NCI-H2107 treated with DMSO at 0.1 percent for 48 hours (cell line): ENCODE measurements around the gene KIRREL1.

ENCODE experiments used
- DNase-seq: peaks from one replicate; lab custom pipeline; 2025; ENCODE audit not compliant: unreplicated experiment; lab: John Stamatoyannopoulos, UW

Gene KIRREL1

DNA sequence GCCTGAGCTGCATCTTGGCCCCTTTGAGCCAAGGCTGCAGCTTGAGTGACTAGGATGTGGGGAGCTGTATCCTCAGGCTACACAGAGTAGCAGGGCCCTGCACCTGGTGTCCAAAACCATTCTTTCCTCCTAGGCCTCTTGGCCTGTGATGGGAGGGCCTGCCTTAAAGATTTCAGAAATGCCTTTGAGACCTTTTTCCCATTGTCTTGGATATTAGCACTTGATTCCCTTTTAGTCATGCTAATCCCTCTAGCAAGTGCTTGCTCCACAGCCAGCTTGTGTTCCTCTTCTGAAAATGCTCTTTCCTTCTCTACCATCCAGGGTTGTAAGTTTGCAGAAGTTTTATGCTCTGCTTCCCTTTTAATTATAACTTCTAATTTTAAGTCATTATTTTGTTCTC is 21.7 kb upstream of the KIRREL1 start:
- DNase-seq: no peak

DNA sequence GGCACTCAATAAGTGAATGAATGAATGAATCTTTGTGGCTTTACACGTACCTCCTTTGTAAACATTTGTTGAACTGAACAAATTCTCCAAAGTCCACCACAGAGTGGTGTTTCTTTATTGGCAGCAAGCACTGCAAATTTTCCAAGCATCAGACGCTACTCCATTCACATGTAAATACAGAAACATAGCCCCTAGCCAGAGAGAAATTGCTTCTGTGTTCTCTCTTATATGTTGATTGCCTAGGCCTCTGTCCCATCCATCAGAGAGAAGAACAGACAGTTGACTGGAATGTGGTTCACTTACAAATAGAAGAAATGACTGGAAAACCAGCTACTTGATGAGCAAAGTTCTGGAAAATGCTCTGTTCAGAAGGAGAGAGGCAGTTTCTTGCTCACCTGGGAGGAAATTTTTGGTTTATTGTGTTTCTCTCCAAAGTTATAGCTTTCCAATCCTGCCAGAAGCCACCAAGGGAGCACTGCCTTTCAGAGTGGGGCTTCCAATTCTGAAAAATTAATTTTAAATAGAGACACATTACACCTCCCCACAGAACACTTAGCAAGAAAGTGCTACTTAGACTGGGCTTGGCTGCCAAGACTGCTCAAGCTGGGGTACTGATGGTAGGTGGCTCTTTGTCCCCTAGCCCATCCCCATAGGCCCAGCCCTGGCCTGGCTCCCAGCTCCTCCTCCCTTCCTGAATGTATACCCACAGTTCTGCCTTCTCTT is 18.1 kb upstream of the KIRREL1 start:
- DNase-seq: no peak

DNA sequence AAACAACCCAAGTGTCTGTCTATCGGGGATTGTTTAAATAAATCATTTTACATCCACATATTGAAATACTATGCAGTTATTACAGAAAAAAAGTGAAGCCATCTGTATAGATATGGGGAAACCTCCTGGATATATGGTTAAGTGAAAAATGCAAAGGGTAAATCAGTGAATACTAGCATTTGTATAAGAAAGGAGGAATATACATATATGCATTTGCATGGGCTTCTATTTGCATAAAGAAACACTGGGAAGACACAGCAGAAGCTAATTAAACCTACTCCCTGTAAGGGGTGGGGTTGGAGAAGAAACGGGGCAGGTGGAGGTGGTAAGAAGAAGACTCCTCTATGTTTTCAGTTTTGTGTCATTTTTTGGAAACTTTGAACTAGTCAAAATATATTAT is 16.6 kb upstream of the KIRREL1 start:
- DNase-seq: no peak

DNA sequence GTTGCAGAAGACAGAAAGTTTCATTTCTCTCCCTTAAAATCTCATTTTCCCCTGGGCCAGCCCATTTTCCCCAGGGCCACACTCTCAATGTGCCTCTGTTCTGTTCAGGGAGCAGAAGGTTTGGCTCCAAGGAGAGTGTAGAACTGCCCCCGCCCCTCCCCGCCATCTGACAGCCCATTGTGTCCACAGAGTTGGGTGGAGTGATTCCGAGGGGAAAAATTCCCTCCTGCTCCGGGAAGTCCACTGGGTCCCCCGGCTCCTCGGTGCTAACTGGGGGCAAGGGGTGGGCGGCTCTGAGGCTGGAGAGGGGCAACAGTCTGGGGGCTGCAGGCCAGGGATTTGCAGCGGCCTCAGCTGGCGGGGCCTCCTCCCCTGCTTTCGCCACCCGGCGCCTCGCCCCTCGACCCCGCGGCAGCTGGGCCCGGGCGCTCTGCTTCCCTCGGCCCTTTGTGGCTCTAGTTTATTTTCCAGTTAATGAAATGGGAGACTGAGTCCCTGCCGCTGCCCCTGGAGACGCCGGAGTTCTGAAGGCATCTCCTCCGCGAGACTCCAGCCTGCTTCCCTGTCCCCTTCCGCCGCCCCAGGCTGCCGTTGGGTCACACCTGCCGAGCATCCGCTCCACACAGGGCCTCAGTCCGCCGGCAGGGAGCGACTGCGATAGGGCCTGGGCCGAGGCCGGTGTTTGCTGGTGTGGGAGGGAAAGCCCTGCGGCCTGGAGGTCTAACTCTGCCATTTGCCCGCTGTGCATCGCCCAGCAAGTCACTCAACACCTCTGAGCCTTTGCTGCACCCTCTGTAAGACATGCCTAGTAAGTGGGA is 14.7 kb upstream of the KIRREL1 start:
- DNase-seq: no peak

DNA sequence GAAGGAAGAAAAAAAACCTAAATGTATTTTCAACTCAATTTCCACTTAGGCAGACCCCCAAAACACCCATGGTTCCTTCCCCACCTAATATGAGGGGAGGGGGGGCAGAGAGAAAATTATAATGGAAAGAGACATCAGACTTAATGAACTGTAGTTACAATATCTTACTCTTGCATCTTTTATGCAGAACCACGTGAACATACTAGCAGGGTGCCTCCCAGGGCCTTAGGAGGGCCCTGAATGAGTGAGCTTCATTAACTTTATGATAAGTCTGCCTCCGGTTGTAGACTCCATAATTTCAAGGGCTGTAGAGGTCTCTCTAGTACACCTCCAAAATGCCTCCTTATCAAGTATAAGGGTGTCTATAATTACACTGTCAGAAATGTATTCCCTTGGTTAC is 11.3 kb upstream of the KIRREL1 start:
- DNase-seq: no peak

DNA sequence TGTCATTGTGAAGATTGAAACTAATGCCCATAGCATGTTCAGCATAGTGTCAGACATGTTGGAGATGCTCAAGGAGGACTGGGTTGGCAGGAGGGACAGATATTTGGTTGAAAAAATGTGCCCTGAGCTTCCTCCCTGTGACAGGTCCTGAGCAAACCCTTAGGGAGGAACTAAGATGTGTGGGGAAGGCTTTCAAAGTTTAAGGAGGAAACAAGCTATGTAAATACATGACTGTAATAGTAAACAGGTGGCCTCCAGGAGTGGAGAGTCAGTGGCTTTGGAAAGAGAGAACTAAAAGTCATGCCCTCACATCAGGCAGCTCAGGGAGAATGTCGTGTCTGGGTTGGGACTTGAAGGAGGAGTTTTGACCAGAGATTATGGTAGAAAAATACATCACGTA is 9.7 kb upstream of the KIRREL1 start:
- no peak for DNase-seq

DNA sequence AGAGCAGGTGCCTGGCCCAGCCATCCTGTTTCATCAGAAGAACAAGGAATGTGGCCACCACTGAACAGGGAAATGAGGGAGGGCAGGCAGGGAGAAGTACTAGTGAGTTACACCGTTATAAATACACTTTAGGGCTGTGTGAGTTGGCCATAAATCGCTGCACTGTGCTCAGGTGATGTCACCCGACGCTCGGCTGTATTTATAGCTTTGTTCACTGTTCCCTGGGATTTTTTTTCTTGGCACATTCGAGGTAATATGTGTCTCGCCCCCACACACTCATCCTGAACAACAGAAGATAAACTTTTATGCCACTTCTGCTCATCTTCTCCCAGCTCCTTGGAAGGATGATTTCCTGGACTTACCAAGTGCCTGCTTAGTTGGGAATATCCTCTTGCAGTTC is 9.0 kb upstream of the KIRREL1 start:
- no peak for DNase-seq

DNA sequence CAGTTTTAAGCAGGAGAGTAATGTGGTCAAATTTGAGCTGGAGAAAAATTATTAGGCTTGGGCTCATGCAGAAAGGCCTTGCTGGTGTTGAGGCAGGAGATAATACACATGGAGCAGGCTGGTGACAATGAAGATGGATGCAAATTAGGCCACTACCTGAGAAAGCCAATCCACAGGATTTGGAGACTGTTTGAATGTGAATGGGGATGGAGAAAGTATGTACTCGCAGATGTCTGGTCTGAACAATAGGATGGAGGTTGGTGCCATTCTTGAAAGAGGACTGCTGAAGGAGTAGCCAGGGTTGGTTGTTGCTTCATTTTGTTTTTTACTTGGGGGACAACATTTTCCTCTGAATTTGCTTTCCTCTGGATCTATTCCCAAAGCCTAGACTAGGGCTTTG is 8.0 kb upstream of the KIRREL1 start:
- DNase-seq: no peak

DNA sequence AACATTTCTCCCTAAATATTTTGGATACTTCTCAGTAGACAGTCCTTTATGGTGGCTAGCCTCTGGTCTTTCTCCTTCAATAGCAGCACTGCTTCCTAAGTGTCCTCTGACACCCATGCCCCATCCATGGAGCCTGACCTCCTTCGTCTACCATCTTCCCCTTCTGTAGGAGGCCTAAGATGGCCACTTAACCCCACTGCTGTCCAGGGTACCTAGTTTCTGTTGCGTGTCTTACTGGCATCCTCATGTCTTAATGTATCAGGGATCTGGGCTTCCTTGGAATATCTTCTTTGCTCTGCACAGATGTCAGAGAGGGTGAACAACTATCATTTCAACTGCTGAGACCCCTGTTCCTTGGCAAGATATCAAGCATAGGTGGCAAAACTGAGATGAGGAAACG is 5.4 kb upstream of the KIRREL1 start:
- DNase-seq: no peak

DNA sequence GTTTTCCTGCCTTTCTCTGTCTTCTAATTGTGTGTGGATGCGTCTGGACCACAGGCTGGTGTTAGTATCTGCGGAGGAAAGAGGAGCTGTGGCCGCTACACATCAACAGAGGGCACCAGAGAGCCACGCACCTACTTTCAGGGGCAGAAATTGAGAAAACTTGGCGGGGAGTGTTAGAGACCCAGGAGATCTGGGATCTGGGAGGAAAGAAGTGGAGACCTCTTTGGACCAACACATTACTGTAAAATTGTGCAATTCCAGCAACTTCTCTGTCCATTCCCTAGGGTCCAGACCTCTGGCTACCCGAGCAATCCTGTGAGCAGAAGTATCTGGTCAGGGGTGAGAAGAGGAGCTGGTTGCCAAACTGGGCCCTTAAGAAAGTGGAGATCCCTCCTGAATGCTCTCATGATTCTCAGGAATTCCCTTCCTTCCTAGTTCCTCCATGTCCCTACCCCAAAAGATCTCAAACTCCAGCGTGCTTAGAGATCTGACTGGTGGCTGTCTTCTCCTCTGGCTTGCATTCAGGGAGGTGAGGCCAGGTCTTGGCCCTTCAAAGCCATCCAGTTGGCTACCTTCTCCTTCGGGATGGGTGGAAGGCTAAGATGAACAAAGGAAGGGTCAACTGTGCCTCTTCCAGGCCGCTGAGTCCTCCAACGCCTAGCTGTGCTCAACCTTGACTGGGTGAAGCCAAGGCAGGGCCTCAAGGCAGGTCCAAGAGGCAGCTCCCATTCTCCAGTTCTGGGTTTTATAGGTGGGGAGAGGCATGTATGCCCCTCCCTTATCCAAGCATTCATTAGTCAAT is 1.2 kb upstream of the KIRREL1 start:
- peak; percentile 25 for DNase-seq

DNA sequence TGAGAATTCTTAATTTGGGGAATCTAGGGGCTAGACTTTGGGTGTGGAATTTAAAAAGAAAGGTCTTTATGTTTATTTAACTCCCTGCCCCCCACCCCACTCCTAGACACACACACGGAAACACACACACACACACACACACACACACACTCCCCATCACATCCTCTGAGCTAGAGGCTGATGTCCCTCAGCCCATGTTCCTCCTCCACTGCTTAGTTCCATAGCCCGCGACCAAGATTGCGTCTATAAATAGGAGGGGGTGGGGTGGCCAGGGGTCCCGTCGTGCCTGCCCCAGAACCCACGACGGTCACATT is 655 bp upstream of the KIRREL1 start:
- no peak for DNase-seq

DNA sequence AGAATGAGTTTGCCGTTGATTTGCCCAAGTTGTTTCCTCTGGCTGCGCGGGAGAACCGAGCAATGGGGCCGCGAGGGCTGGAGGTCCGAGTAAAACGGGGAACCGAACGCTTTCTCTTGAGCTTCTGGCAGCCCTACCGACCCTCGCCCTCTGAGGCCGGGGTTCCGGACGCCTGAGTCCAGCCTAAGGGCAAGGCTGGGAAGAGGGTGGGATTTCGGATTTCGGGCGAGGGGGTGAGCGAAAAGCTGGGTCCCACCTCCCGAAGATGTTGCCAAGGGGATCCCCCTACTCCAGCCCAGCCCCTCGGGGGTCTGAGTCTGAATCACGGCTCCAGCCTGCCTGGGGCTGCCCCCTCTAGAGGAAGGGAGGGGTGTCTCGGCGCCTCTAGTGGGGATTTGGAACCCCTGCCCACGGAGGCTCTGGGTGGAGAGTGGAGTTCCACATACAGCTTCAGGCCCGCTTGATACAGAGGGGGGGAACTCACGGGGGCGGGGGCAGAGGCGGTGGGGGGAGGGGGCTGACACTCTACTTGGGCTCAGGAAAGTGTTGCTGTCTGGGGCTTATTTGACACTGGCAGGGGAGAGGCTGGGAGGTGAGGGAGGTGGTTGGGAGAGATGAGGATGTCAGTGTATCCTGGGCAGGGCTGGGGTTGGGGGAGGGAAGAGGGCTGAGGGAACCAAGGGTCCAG is 617 bp downstream of the KIRREL1 start:
- DNase-seq: no peak

DNA sequence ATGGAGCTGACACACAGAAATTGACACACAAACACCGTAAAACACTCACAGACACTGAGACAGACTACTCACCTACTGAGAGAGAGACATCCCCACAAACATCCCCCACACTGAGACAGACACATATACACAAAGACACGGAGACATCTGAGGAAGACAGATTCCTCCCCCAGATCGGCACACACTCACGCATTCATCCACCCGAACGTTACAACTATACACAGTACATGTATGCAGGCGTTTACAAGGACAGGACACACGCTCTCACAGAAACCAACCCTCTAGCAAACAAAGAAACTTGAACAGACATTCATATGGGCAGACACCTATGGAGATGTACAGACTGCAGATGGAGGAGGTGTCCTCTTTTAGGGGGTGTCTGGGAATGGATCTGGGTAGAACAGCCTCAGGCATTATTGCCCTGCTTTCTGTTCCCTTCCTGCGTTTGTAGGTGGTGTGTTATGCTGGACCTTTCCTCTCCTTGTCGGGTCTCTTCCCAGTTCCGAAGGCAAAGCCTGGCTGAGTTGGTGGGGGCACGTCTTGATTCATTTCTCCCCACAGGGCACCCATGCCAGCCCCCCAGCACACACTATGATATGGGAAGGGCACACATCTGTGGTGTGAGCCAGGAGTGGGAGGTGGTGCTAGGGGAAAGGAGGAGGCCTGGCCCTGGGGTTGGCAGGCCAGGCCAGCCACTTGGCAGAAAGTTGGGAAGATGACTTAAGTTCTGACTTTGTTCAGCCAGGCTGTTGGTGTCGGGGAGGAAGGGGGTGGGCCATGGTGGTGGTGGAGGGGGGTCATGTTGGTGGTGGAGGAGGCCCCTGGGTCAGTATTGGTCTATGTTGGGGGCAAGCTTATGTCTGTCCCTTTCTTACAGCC is 1.5 kb downstream of the KIRREL1 start:
- DNase-seq: no peak

DNA sequence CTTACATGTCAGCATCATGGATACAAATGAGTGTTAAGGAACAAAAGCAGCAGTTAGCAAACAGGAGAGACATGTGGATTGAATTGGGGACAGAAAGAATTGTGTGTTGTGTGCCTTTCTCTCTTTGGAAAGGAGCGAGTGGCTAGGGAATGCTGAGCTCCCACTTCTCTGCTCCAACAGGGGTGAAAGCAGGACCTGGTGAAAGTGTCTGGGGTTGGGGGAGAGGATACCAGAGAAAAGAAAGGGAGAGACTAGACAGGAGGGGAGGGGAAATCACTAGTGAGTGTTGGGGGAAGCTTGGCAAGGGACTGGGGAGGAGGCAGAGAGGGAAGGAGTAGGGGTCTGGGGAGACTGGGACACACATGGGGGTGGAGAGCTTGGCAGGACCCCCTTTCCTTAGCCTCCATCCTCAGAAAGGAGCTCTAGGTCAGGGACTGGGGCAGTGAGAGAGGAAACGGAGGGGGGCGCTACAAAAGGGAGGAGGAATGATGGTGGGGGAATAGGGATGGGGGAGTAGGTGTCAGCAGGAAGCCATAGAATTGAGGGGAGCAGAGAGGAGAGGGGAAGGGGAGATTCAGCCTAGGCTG is 2.2 kb downstream of the KIRREL1 start:
- DNase-seq: no peak

DNA sequence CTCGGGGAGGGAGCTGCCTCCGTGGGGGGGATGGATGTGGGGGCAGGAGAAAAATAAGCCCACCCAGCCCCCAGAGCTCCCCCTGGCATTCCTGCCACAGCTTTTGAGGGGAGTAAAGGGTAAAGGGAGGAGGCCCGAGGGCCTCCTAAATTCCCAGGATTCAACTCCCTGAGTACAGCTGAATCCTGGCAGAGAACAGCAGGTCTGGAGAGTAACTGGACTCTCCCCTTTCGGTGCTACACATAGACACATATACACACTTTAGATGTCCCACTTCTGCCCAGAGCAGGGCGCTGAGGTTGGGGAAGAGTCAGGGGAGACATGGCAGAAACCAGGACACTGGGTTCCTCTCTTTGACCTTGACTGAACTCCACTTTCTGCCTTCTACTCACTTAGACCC is 3.0 kb downstream of the KIRREL1 start:
- DNase-seq: no peak

DNA sequence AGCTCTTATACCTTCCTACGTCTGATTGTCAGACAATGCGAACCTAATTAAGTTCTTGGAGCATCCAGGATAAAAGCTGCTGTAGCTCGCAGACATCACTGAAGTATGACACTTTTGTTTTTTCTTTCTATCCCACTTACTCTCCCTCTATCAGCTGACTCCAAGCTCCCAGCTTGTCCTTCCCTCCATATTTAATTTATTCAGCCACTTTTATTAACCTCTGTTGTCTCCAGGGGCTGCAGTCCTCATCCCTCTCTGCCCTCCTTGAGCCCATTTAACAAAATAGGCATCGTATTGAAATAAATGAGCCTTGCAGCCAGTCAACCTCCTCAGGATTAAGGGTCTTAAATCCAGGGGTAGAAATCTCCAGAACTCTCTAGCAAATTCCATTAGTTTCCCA is 7.1 kb downstream of the KIRREL1 start:
- DNase-seq: no peak

DNA sequence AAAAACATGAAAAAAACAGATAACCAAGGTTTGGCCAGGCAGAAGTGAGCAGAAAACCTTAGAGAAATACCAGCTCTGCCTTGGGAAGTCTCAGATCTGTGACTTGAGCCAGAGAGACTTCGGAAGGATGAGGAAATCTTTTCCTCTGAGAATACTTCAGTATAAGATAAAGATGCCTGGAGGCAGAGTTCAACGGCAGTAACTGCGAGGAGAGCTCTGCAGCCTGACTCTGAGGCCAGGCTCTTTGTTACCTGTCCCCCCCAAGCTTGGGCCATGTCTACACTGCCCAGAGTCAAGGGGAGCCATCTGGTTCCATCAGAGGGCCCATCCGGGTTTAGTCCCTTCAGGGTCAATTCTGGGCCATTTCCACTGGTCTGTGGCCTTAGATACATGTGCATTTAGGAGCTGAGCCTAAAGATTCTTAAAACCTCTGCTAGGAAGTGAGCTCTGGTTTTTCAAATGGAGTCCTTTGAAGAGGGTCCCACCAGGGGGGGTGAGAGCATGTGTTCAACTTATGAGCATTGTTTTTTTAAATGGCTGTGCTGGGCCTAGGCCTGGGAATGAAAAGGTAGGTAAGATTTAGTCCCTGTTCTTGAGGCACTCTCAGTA is 8.7 kb downstream of the KIRREL1 start:
- no peak for DNase-seq

DNA sequence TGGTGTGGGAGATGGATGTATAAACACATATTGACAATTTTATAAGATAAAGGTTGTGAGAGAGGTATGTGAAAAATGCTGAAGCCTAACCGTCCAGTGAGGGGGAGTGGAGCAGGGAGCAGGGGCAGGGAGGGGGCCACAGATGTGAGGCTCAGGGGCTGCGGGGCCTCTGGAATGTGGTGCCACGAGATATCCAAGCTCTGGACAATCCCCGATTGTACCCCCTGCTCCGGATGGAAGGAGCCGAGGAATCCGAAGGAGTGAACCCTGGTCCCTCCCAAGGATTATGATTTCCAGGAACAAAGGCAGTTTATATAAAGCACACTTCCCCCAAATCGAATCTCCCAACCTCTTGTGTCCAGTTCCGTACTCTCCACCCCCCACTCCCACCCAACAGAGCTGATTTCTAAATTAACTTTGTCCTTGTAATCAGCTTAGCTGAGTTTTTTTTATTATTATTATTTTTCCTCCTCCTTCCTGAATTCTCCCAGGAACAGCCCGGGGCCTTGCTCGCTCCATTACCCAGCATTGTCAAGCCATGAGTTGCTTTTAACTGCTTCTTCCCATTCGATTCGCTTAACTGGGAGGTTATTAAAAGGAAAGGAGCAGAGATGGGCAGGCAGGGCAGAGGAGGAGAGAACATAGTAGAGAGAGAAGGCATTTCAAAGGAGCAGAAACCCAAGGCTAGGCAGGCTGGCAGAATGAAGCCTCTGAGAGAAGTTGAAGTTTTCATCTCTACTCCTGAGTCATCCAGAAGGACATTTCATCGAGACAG is 9.4 kb downstream of the KIRREL1 start:
- no peak for DNase-seq

DNA sequence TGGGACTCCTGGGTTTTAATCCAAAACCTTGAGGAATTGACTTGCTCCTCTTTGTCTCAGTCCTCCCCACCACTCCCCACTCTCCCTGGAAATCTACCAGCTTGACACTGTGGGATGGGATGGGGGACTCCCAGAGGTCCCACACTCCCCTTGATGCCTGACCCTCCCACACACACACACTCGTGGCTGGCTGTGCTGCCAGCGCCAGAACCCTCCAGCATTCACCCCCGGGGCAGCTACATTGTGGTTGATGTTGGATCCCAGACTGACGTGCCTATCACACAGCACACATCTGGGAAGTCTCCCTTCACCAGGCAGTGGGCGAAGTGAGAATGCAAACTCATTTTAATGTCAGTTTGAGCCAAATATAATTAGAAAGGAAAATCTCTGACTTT is 10.0 kb downstream of the KIRREL1 start:
- DNase-seq: no peak
